ENCODE data around the gene RPL36. TPM values are rescaled to one million over a fixed set of nuclear protein-coding genes. Genes with fewer than 3 reads are reported as not detected.

The RPL36 gene
- total and polyA plus RNA-seq, 7 experiments from 2014 or later = 865 to 2,564 (median 1,761) TPM

DNA sequence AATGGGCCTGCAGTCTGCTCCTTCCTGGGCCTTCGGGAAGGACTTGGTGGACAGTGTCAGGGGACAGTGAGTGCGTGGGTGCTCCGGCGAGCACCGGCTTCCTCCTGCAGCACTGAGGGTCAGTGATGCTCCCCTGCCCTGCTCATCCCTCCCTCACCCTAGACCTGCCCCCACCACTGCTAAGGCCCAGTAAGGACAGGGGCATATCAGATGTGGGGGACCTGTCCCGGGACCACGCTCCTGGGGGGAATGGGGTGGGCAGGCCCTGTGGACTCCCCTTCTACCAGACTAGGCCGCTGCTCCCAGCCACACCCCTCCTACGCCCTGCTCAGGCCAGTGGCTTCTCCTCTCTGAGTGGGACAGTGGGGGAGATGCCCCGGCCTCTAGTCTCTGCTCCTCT is 13.0 kb upstream of the RPL36 start:
- H3K27me3 Mint-ChIP-seq = peaks cover 0 to 12% (median 0%) of the 10 kb centered on the region in 5 donors
- H3K4me3 Mint-ChIP-seq = no peak overlapping the region
- Histone ChIP-seq H3K27ac (ENCODE audit: low read depth, low read length) (no peak overlapping the region), H3K36me3 (ENCODE audit: control insufficient read depth in 2 of 3, insufficient read depth in 3 of 3, low read length in 3 of 3) (peaks cover 0 to 13% (median 0%) of the 10 kb centered on the region in 3 experiments), H3K4me1 (ENCODE audit: control insufficient read depth in 2 of 2, insufficient read depth in 2 of 2, low read length in 2 of 2) (peaks cover 8 to 18% of the 10 kb centered on the region in 2 donors), H3K9me3 (ENCODE audit: control insufficient read depth in 2 of 3, low read length in 3 of 3) (no peaks in the 10 kb centered on the region), H3K27me3 (ENCODE audit: control insufficient read depth in 2 of 2, insufficient read depth in 2 of 2, low read length in 2 of 2) (no peaks in the 10 kb centered on the region), H3K4me3 (ENCODE audit: low read length) (no peak overlapping the region)
- no peak overlapping the region for H3K27ac Mint-ChIP-seq
- H3K9me3 Mint-ChIP-seq = peaks cover 0 to 9% (median 0%) of the 10 kb centered on the region in 11 donors
- ChIA-PET CTCF (no interaction called here), POLR2A (interaction anchor here (1.2 kb wide), 1 partner anchor 19 kb away, joined by 3 read pairs; no protein-coding TSS in a partner anchor)
- H3K36me3 Mint-ChIP-seq = peaks cover 0 to 16% (median 0%) of the 10 kb centered on the region in 5 donors
- H3K4me1 Mint-ChIP-seq = peaks cover 20 to 29% (median 23%) of the 10 kb centered on the region in 7 donors
- DNase-seq (no peak), ATAC-seq (no peak)
- intact Hi-C loops (cut with micrococcal nuclease) = no loop called here

DNA sequence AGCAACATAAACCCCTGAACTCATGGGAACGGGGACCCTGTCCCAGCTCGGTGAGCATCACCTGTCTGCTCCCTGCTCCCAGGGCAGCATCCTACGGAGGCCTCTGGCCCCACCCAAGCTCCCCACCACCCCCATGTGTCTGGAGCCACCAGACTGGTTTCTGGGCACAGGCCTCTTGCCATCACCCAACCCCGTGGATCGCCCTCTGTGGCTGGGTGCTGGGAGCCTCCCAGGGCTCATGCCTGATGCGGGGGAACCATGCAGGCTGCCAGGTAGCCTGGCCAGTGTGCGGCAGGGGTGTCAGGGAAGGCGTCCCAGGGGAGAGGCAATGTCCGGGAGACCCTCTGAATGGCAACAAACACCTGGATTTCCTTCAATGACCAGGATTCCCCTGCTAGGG is 12.5 kb upstream of the RPL36 start:
- peaks cover 0 to 15% (median 0%) of the 10 kb centered on the region in 5 donors for H3K27me3 Mint-ChIP-seq
- DNase-seq (no peak), ATAC-seq (no peak)
- H3K27ac Mint-ChIP-seq = no peak overlapping the region
- peaks cover 0 to 9% (median 0%) of the 10 kb centered on the region in 11 donors for H3K9me3 Mint-ChIP-seq
- Histone ChIP-seq H3K27me3 (ENCODE audit: control insufficient read depth in 2 of 2, insufficient read depth in 2 of 2, low read length in 2 of 2) (no peaks in the 10 kb centered on the region), H3K9me3 (ENCODE audit: control insufficient read depth in 2 of 3, low read length in 3 of 3) (no peaks in the 10 kb centered on the region), H3K4me3 (ENCODE audit: low read length) (no peak overlapping the region), H3K27ac (ENCODE audit: low read depth, low read length) (no peak overlapping the region), H3K36me3 (ENCODE audit: control insufficient read depth in 2 of 3, insufficient read depth in 3 of 3, low read length in 3 of 3) (peaks cover 0 to 13% (median 0%) of the 10 kb centered on the region in 3 experiments), H3K4me1 (ENCODE audit: control insufficient read depth in 2 of 2, insufficient read depth in 2 of 2, low read length in 2 of 2) (peaks cover 8 to 18% of the 10 kb centered on the region in 2 donors)
- peaks cover 0 to 16% (median 0%) of the 10 kb centered on the region in 5 donors for H3K36me3 Mint-ChIP-seq
- POLR2A ChIA-PET = no interaction called here
- CTCF ChIA-PET = no interaction called here
- intact Hi-C loops (cut with micrococcal nuclease) = no loop called here
- H3K4me3 Mint-ChIP-seq = no peak overlapping the region
- peaks cover 20 to 32% (median 25%) of the 10 kb centered on the region in 7 donors for H3K4me1 Mint-ChIP-seq

DNA sequence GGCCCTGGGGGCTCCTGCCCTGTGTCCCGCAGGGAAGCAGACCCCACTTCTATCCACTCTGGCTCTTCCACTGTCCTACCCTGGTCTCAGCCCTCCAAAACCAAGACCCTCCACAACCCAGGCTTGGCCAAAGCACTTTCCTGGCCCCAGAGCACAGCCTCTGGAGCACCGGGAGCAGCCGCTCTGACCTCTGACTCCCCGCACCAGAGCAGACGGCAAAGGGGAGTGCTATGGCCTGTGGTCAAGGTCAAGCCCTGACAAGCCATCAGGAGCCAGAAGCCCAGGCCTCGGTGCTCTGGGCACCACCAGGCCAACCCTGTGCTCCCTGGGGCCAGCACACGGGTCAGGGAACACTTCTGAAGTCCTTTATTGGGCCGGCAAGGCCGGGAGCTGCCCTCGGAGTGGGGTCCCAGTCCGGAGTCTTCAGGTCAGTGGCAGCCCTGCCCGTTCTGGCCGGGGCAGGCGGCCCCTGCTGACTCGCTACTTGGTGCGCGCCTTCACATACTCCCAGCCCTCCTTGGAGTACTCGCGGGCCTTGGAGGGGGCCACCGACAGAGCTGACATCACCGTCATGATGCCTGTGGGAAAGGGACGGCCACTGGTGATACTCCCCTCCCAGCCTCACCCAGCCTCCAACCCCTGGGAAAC is 11.9 kb upstream of the RPL36 start:
- Mint-ChIP-seq H3K36me3 (peaks cover 0 to 13% (median 0%) of the 10 kb centered on the region in 5 donors), H3K4me1 (peaks cover 20 to 32% (median 25%) of the 10 kb centered on the region in 7 donors), H3K9me3 (peaks cover 0 to 9% (median 0%) of the 10 kb centered on the region in 11 donors), H3K27ac (peak overlapping the region in 1 of 9 donors; percentile 97), H3K27me3 (peaks cover 0 to 17% (median 0%) of the 10 kb centered on the region in 5 donors), H3K4me3 (peak overlapping the region in 1 of 10 donors; percentile 85)
- peaks cover 0 to 13% (median 0%) of the 10 kb centered on the region in 3 experiments for H3K36me3 ChIP-seq (ENCODE audit: control insufficient read depth in 2 of 3, insufficient read depth in 3 of 3, low read length in 3 of 3)
- H3K27ac ChIP-seq (ENCODE audit: low read depth, low read length) = no peak overlapping the region
- H3K9me3 ChIP-seq (ENCODE audit: control insufficient read depth in 2 of 3, low read length in 3 of 3) = no peaks in the 10 kb centered on the region
- no peaks in the 10 kb centered on the region for H3K27me3 ChIP-seq (ENCODE audit: control insufficient read depth in 2 of 2, insufficient read depth in 2 of 2, low read length in 2 of 2)
- ChIA-PET CTCF (no interaction called here), POLR2A (no interaction called here)
- no peak overlapping the region for H3K4me3 ChIP-seq (ENCODE audit: low read length)
- ATAC-seq = no peak
- H3K4me1 ChIP-seq (ENCODE audit: control insufficient read depth in 2 of 2, insufficient read depth in 2 of 2, low read length in 2 of 2) = peaks cover 8 to 18% of the 10 kb centered on the region in 2 donors
- no peak for DNase-seq
- intact Hi-C loops (cut with micrococcal nuclease) = no loop called here

DNA sequence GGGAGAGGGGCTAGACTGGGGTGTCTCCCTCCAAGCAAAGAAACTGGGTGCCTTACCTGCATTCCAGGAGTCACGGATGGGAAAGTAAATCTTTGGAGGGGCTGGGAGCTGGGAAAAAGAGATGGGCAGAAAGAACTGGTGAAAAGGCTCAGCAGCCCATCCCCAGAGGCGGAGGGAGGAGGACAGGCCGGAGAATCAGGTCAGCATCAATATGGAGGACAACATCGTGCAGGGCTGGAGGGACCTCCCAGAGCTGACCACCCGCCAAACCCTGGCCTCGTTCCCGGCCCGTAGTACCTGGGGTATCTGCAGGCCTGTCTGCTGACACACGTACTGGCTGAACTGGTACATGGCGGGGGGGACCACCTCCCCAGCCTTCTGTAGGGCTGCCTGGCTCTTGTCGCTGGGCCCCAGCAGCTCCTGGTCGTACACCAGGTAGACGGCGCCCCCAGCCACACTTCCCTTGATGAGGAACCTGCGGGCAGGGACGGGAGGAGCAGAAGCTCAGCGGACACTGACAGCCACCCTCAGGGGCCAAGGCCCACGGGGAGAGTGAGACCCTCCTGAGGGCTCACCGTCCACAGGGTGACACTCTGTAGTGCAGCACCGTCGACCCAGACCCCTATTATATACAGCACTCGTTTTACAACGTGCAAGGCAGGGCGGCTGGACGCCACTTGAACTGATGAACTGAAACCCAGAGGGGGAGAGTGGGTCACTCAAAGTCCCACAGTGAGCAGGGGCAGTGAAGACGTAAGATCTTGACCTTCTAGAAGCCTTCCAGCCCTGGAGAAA is 10.6 kb upstream of the RPL36 start:
- CTCF ChIA-PET = no interaction called here
- H3K36me3 Mint-ChIP-seq = peaks cover 0 to 6% (median 0%) of the 10 kb centered on the region in 5 donors
- Histone ChIP-seq H3K27me3 (ENCODE audit: control insufficient read depth in 2 of 2, insufficient read depth in 2 of 2, low read length in 2 of 2) (no peaks in the 10 kb centered on the region), H3K27ac (ENCODE audit: low read depth, low read length) (peak overlapping the region; percentile 98), H3K4me1 (ENCODE audit: control insufficient read depth in 2 of 2, insufficient read depth in 2 of 2, low read length in 2 of 2) (peaks cover 8 to 18% of the 10 kb centered on the region in 2 donors), H3K4me3 (ENCODE audit: low read length) (peak overlapping the region; percentile 100), H3K9me3 (ENCODE audit: control insufficient read depth in 2 of 3, low read length in 3 of 3) (no peaks in the 10 kb centered on the region), H3K36me3 (ENCODE audit: control insufficient read depth in 2 of 3, insufficient read depth in 3 of 3, low read length in 3 of 3) (peaks cover 0 to 13% (median 0%) of the 10 kb centered on the region in 3 experiments)
- DNase-seq (no peak), ATAC-seq (no peak)
- H3K27me3 Mint-ChIP-seq = peaks cover 0 to 18% (median 0%) of the 10 kb centered on the region in 5 donors
- intact Hi-C loops (cut with micrococcal nuclease) = loop anchor here (1.0 to 10.0 kb wide), 16 partner anchors 11 to 1855 kb away; partner anchors contain the start of genes CATSPERD (in 2 of the 2), LONP1 (in 2 of the 2), RPL36 (in 2 of the 2) and SAFB2 (in 2 of the 2)
- H3K4me1 Mint-ChIP-seq = peaks cover 20 to 32% (median 25%) of the 10 kb centered on the region in 7 donors
- peak overlapping the region; percentile 85 to 97 (median 94) for H3K4me3 Mint-ChIP-seq
- peak overlapping the region; percentile 94 to 100 (median 97) for H3K27ac Mint-ChIP-seq
- peaks cover 0 to 4% (median 0%) of the 10 kb centered on the region in 11 donors for H3K9me3 Mint-ChIP-seq
- POLR2A ChIA-PET = interaction anchor here (0.5 to 1.7 kb wide), 4 partner anchors 10 to 115 kb away, joined by 3 to 6 read pairs (median 4); partner anchors contain the start of genes RPL36, SAFB and SAFB2

DNA sequence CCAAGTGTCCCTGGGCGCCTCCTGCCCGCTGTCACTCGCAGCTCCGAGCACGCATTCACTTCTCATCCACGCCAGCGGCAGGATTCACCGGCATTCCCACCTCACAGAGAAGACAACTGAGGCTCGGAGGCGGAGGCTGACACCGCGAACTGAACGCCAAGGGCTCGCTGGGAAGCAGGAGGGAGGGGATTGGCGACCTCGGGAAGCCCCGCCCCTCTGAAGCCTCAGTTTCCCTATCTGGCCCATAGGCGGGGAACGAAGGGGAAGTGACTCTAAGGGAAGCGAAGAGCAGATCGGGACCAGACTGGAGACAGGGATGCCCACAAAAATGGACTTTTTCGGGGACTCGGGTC is 10.0 kb upstream of the RPL36 start:
- H3K27ac Mint-ChIP-seq = peak overlapping the region; percentile 94 to 100 (median 97)
- H3K4me1 Mint-ChIP-seq = peaks cover 20 to 32% (median 25%) of the 10 kb centered on the region in 7 donors
- H3K4me1 ChIP-seq (ENCODE audit: control insufficient read depth in 2 of 2, insufficient read depth in 2 of 2, low read length in 2 of 2) = peaks cover 8 to 18% of the 10 kb centered on the region in 2 donors
- H3K4me3 ChIP-seq (ENCODE audit: low read length) = peak overlapping the region; percentile 100
- CTCF ChIA-PET = no interaction called here
- H3K4me3 Mint-ChIP-seq = peak overlapping the region; percentile 85 to 97 (median 94)
- peak overlapping the region; percentile 98 for H3K27ac ChIP-seq (ENCODE audit: low read depth, low read length)
- intact Hi-C loops (cut with micrococcal nuclease) = loop anchor here (1.0 to 10.0 kb wide), 16 partner anchors 10 to 1855 kb away; partner anchors contain the start of genes CATSPERD (in 2 of the 2), LONP1 (in 2 of the 2), RPL36 (in 2 of the 2) and SAFB2 (in 2 of the 2)
- peaks cover 0 to 4% (median 0%) of the 10 kb centered on the region in 11 donors for H3K9me3 Mint-ChIP-seq
- H3K27me3 ChIP-seq (ENCODE audit: control insufficient read depth in 2 of 2, insufficient read depth in 2 of 2, low read length in 2 of 2) = no peaks in the 10 kb centered on the region
- ATAC-seq = no peak
- DNase-seq = no peak
- POLR2A ChIA-PET = interaction anchor here (0.5 to 1.7 kb wide), 3 partner anchors 10 to 114 kb away, joined by 4 to 6 read pairs (median 4); partner anchors contain the start of genes RPL36, SAFB and SAFB2
- H3K9me3 ChIP-seq (ENCODE audit: control insufficient read depth in 2 of 3, low read length in 3 of 3) = no peaks in the 10 kb centered on the region
- peaks cover 0 to 6% (median 0%) of the 10 kb centered on the region in 5 donors for H3K36me3 Mint-ChIP-seq
- peaks cover 0 to 18% (median 0%) of the 10 kb centered on the region in 5 donors for H3K27me3 Mint-ChIP-seq
- H3K36me3 ChIP-seq (ENCODE audit: control insufficient read depth in 2 of 3, insufficient read depth in 3 of 3, low read length in 3 of 3) = peaks cover 0 to 13% (median 0%) of the 10 kb centered on the region in 3 experiments

All from naive thymus-derived CD4-positive, alpha-beta T cell (primary cell).